OCI-LY7 (cell line): ENCODE results near the gene H2BK1. TPM values are rescaled to one million over a fixed set of nuclear protein-coding genes. Genes with fewer than 3 reads are reported as not detected.
A peak's percentile ranks its signal among the peaks of the same experiment; 100 is the strongest.

Experiments
- BruUV-seq: library from RNA; stranded (reverse); fragments of 400-500 nt; replicated peaks from 2 replicates; lab custom pipeline; 2021; lab: Mats Ljungman, UMichigan
- CTCF ChIA-PET: fragments of 300-600 bp; sonication (Branson Sonifier 250); formaldehyde crosslinking; loops from one replicate; lab custom pipeline; 2022; ENCODE audit warnings: antibody characterized with exemption; ENCODE audit not compliant: unreplicated experiment; lab: Charles Lee
- POLR2A ChIA-PET: fragments of 300-600 bp; sonication (Branson Sonifier 250); formaldehyde crosslinking; loops from one replicate; lab custom pipeline; 2022; ENCODE audit warnings: antibody characterized with exemption; lab: Charles Lee
- DNase-seq: peaks from one replicate; pipeline ENCODE4 v3.0.0-alpha.2; 2015; ENCODE audit warnings: low spot score
- H2AFZ ChIP-seq: fragments of 200-600 bp; sonication (generic), shearing (Covaris generic); 2 replicates; pipeline ENCODE4 v1.6.1; 2014; ENCODE audit warnings: mild to moderate bottlenecking, antibody characterized with exemption, low read length, moderate library complexity
- H3K27ac ChIP-seq: fragments of 200-600 bp; sonication (generic); 2 replicates; pipeline ENCODE4 v1.5.1; 2014; ENCODE audit warnings: mixed run types, low read depth, mild to moderate bottlenecking, moderate library complexity, low read length, inconsistent platforms; ENCODE audit not compliant: poor library complexity, severe bottlenecking
- H3K36me3 ChIP-seq: fragments of 200-600 bp; sonication (generic); 2 replicates; pipeline ENCODE4 v1.6.1; 2014; ENCODE audit warnings: mild to moderate bottlenecking, antibody characterized with exemption, low read length, moderate library complexity, mixed read lengths; ENCODE audit not compliant: insufficient read depth
- H3K4me1 ChIP-seq: fragments of 200-600 bp; sonication (generic); 2 replicates; pipeline ENCODE4 v1.5.1; 2014; ENCODE audit warnings: mild to moderate bottlenecking, low read length; ENCODE audit not compliant: insufficient read depth, poor library complexity, severe bottlenecking
- H3K4me2 ChIP-seq: fragments of 200-600 bp; sonication (generic); 2 replicates; pipeline ENCODE4 v1.6.1; 2014; ENCODE audit warnings: mild to moderate bottlenecking, low read length
- H3K4me3 ChIP-seq: fragments of 200-600 bp; sonication (generic); 2 replicates; pipeline ENCODE4 v1.5.1; 2014; ENCODE audit warnings: mild to moderate bottlenecking, low read depth, low read length; ENCODE audit not compliant: poor library complexity, severe bottlenecking
- H3K79me2 ChIP-seq: fragments of 200-600 bp; sonication (generic); 2 replicates; pipeline ENCODE4 v1.6.1; 2016; ENCODE audit warnings: low read depth, mild to moderate bottlenecking, low read length, moderate library complexity, mixed read lengths; ENCODE audit not compliant: insufficient read depth
- H3K9me2 ChIP-seq: fragments of 200-600 bp; sonication (generic); 2 replicates; pipeline ENCODE4 v1.6.1; 2016; ENCODE audit warnings: mild to moderate bottlenecking, low read length, mixed read lengths; ENCODE audit not compliant: insufficient read depth
- H3K9me3 ChIP-seq: fragments of 200-600 bp; sonication (generic); 2 replicates; pipeline ENCODE4 v1.6.1; 2014; ENCODE audit warnings: mild to moderate bottlenecking, mixed run types, low read length, mixed read lengths
- H4K20me1 ChIP-seq: fragments of 200-600 bp; sonication (generic); 2 replicates; pipeline ENCODE4 v1.6.1; 2014; ENCODE audit warnings: mild to moderate bottlenecking, antibody characterized with exemption, low read length, moderate library complexity, mixed read lengths; ENCODE audit not compliant: insufficient read depth
- CTCF ChIP-seq: fragments of 200-600 bp; sonication (generic); conservative IDR thresholded peaks from 2 replicates; pipeline ENCODE4 v1.5.1; 2014; ENCODE audit warnings: mild to moderate bottlenecking, antibody characterized with exemption, low read length, moderate library complexity, mixed read lengths
- EZH2phosphoT487 ChIP-seq: fragments of 200-600 bp; sonication (generic); IDR thresholded peaks from 2 replicates; pipeline ENCODE4 v1.6.1; 2018; ENCODE audit warnings: low read depth, borderline replicate concordance, mild to moderate bottlenecking, mixed run types, antibody characterized with exemption, low read length, moderate library complexity, mixed read lengths
- intact Hi-C: fragments of 100-400 bp; cut with micrococcal nuclease; formaldehyde crosslinking; loops from one replicate; pipeline ENCODE4 v1.10.0; 2022; ENCODE audit not compliant: unreplicated experiment
- total RNA-seq, 2 experiments: library from RNA; depleted of rRNA in 1 of 2; stranded (reverse); fragments of >200 nt in 1 of 2; shearing (Covaris generic) in 1 of 2; gene quantifications; 2 replicates each; pipeline ENCODE4 v1.2.3, GENCODE V29; 2014 to 2022

H2BK1 gene
- total RNA-seq, 2 experiments from 2014 or later = not detected

GRCh38 chr7:151186640-151187408, 23.5 kb downstream of the H2BK1 start, which contains the start of gene ASB10:
Gene ASB10, minus strand, starts transcription at chr7:151187250. Its CDS starts 120 bp downstream, at chr7:151187130.
- intact Hi-C loops = no loop called here
- H4K20me1 ChIP-seq = no peaks in the 10 kb centered on the region
- H2AFZ ChIP-seq = no peak within 1 kb of the TSS
- no peak for DNase-seq
- no peaks in the 10 kb centered on the region for H3K79me2 ChIP-seq
- H3K9me2 ChIP-seq = no peaks in the 10 kb centered on the region
- BruUV-seq = no TSS peak
- no peaks in the 10 kb centered on the region for H3K36me3 ChIP-seq
- POLR2A ChIA-PET = no interaction called here
- CTCF ChIA-PET = no interaction called here
- H3K4me3 ChIP-seq = no peak within 1 kb of the TSS
- H3K9me3 ChIP-seq = no peaks in the 10 kb centered on the region
- TF ChIP-seq EZH2phosphoT487 = no peak
- no peak for TF ChIP-seq CTCF
- peaks cover 7% of the 10 kb centered on the region for H3K4me1 ChIP-seq
- no peak within 1 kb of the TSS for H3K27ac ChIP-seq
- H3K4me2 ChIP-seq = peak within 1 kb of the TSS; percentile 24; the same call in 1 of the 2 replicates

GRCh38 chr7:151185762-151186639, 24.3 kb downstream of the H2BK1 start:
- H3K79me2 ChIP-seq = no peaks in the 10 kb centered on the region
- no peak for TF ChIP-seq EZH2phosphoT487
- no peak for TF ChIP-seq CTCF
- ChIA-PET CTCF (no interaction called here), POLR2A (no interaction called here)
- no peak overlapping the region for H2AFZ ChIP-seq
- no peak overlapping the region for H3K27ac ChIP-seq
- no peak overlapping the region for H3K4me2 ChIP-seq
- H3K36me3 ChIP-seq = no peaks in the 10 kb centered on the region
- H3K4me3 ChIP-seq = no peak overlapping the region
- no TSS peak for BruUV-seq
- peaks cover 7% of the 10 kb centered on the region for H3K4me1 ChIP-seq
- no peak for DNase-seq
- no peaks in the 10 kb centered on the region for H3K9me3 ChIP-seq
- H4K20me1 ChIP-seq = no peaks in the 10 kb centered on the region
- no peaks in the 10 kb centered on the region for H3K9me2 ChIP-seq
- intact Hi-C loops = no loop called here
